AG04449 (cell line): Measurements from ENCODE around the gene CTNNA2.

Source experiments
- CTCF ChIA-PET: fragments of 350-600 bp; formaldehyde crosslinking; extraction: SDS; loops from one replicate; lab custom pipeline; 2021; ENCODE audit warnings: antibody characterized with exemption; lab: Yijun Ruan, JAX
- POLR2A ChIA-PET: fragments of 400-600, 350-600 bp; formaldehyde crosslinking; extraction: SDS; loops from one replicate; lab custom pipeline; 2020; ENCODE audit warnings: antibody characterized with exemption, inconsistent platforms; lab: Yijun Ruan, JAX
- DNase-seq: peaks from one replicate; pipeline ENCODE4 v3.0.0-alpha.2; 2010; ENCODE audit warnings: low read depth, low spot score
- H3K4me3 ChIP-seq: 2 replicates; pipeline ENCODE4 v1.5.1; 2011; ENCODE audit warnings: low read depth, mild to moderate bottlenecking, control low read depth, low read length
- CTCF ChIP-seq: IDR thresholded peaks from one replicate; pipeline ENCODE4 v1.5.1; 2011; ENCODE audit warnings: mild to moderate bottlenecking, moderate library complexity, low read length, control low read depth, inconsistent platforms; ENCODE audit not compliant: insufficient read depth; ENCODE audit errors: missing control alignments

The CTNNA2 gene

GRCh38 chr2:80280598-80280997, 767.7 kb downstream of the CTNNA2 start:
- H3K4me3 ChIP-seq: no peak overlapping the region
- no peak for DNase-seq
- POLR2A ChIA-PET: no interaction called here
- CTCF ChIA-PET: no interaction called here
- TF ChIP-seq CTCF: no peak

- POLR2A ChIA-PET: no interaction called here
- CTCF ChIA-PET: no interaction called here
- TF ChIP-seq CTCF: no peak
- DNase-seq: no peak
- H3K4me3 ChIP-seq: no peak overlapping the region
Observed at GRCh38 chr2:80281049-80281448, 768.2 kb downstream of the CTNNA2 start.

- no peak for DNase-seq
- H3K4me3 ChIP-seq: no peak overlapping the region
- ChIA-PET POLR2A (no interaction called here), CTCF (interaction anchor here (0.9 to 2.3 kb wide), 3 partner anchors 16 to 211 kb away, joined by 3 to 12 read pairs (median 7); partner anchors contain the start of gene LRRTM1)
- no peak for TF ChIP-seq CTCF
Observed at GRCh38 chr2:80288576-80288975, 775.7 kb downstream of the CTNNA2 start.

- POLR2A ChIA-PET: no interaction called here
- no peak for DNase-seq
- no peak overlapping the region for H3K4me3 ChIP-seq
- TF ChIP-seq CTCF: no peak
- CTCF ChIA-PET: interaction anchor here (0.8 kb wide), 1 partner anchor 208 kb away, joined by 3 read pairs; no protein-coding TSS in a partner anchor
Observed at GRCh38 chr2:80291656-80292055, 778.8 kb downstream of the CTNNA2 start.

GRCh38 chr2:80292474-80292873, 779.6 kb downstream of the CTNNA2 start:
- no peak overlapping the region for H3K4me3 ChIP-seq
- no peak for DNase-seq
- ChIA-PET POLR2A (no interaction called here), CTCF (no interaction called here)
- TF ChIP-seq CTCF: no peak

GRCh38 chr2:80293039-80293438, 780.2 kb downstream of the CTNNA2 start:
- TF ChIP-seq CTCF: no peak
- no peak overlapping the region for H3K4me3 ChIP-seq
- ChIA-PET CTCF (no interaction called here), POLR2A (no interaction called here)
- no peak for DNase-seq
